GM12878 (cell line): ENCODE results near the gene CCSER1. TPM values are rescaled to one million over a fixed set of nuclear protein-coding genes. Genes with fewer than 3 reads are reported as not detected.

ENCODE experiments used
- ATAC-seq: fragments of 200-7000 bp; cut with Tn5 transposase; 3 replicates; pipeline ENCODE4 v1.9.1; 2020; ENCODE audit warnings: mild to moderate bottlenecking, moderate library complexity
- BruUV-seq: library from RNA; stranded (reverse); fragments of 400-500 nt; replicated peaks from 2 replicates; lab custom pipeline; 2021; lab: Mats Ljungman, UMichigan
- CTCF ChIA-PET: fragments of 300-600 bp; sonication (Branson Sonifier 250); formaldehyde crosslinking; extraction: SDS; loops from one replicate; lab custom pipeline; 2021; ENCODE audit warnings: inconsistent platforms; lab: Yijun Ruan, JAX
- POLR2A ChIA-PET: fragments of 350-600 bp; formaldehyde crosslinking; extraction: SDS; loops from one replicate; lab custom pipeline; 2021; ENCODE audit warnings: inconsistent platforms; lab: Charles Lee
- RAD21 ChIA-PET: fragments of 300-600 bp; sonication (Branson Sonifier 250); formaldehyde crosslinking; loops from one replicate; lab custom pipeline; 2023; ENCODE audit warnings: antibody characterized with exemption; ENCODE audit not compliant: unreplicated experiment; lab: Charles Lee
- SMC1A ChIA-PET: fragments of 300-600 bp; sonication (Branson Sonifier 250); formaldehyde crosslinking; loops from one replicate; lab custom pipeline; 2023; ENCODE audit not compliant: unreplicated experiment, uncharacterized antibody; lab: Charles Lee
- DNase-seq: peaks from one replicate; pipeline ENCODE4 v3.0.0-alpha.2; 2011; ENCODE audit warnings: low read depth, low spot score
- FAIRE-seq: peaks from 3 replicates; lab custom pipeline; 2011; peaks lifted over from hg19 to GRCh38; lab: Jason Lieb, UNC
- H2AFZ ChIP-seq: 2 replicates; pipeline ENCODE4 v1.6.0; 2011; ENCODE audit warnings: low read depth, low read length, control low read depth; ENCODE audit not compliant: control insufficient read depth
- H3K27ac ChIP-seq: 2 replicates; pipeline ENCODE4 v1.5.1; 2011; ENCODE audit warnings: control low read depth; ENCODE audit not compliant: control insufficient read depth, insufficient read depth
- H3K27me3 ChIP-seq, 2 experiments: replicated peaks in 1 of 2; 2 replicates each; pipeline versions ENCODE4 v1.6.0 to v1.6.1; 2011; ENCODE audit warnings: low read length in 1 of 2; ENCODE audit not compliant: control insufficient read depth in 2 of 2, insufficient read depth in 2 of 2
- H3K36me3 ChIP-seq, 2 experiments: 2 replicates each; pipeline ENCODE4 v1.5.1; 2011; ENCODE audit warnings: low read length in 1 of 2; ENCODE audit not compliant: control insufficient read depth in 2 of 2, insufficient read depth in 2 of 2
- H3K4me1 ChIP-seq: 2 replicates; pipeline ENCODE4 v1.6.1; 2011; ENCODE audit warnings: mild to moderate bottlenecking, low read length, moderate library complexity, mixed read lengths; ENCODE audit not compliant: control insufficient read depth, insufficient read depth
- H3K4me2 ChIP-seq: 2 replicates; pipeline ENCODE4 v1.6.0; 2011; ENCODE audit warnings: control low read depth; ENCODE audit not compliant: control insufficient read depth, insufficient read depth
- H3K4me3 ChIP-seq: fragments of 200-600 bp; sonication (generic); 2 replicates; pipeline ENCODE4 v1.5.1; 2016
- H3K79me2 ChIP-seq: 2 replicates; pipeline ENCODE4 v1.6.0; 2011; ENCODE audit warnings: low read length; ENCODE audit not compliant: control insufficient read depth, insufficient read depth
- H3K9ac ChIP-seq: 2 replicates; pipeline ENCODE4 v1.8.0; 2011; ENCODE audit warnings: low read length, control low read depth, mixed read lengths; ENCODE audit not compliant: control insufficient read depth, insufficient read depth
- H3K9me3 ChIP-seq: replicated peaks from 3 replicates; pipeline ENCODE4 v1.5.1; 2011; ENCODE audit warnings: mild to moderate bottlenecking, low read length; ENCODE audit not compliant: control insufficient read depth, insufficient read depth
- H4K20me1 ChIP-seq: 2 replicates; pipeline ENCODE4 v1.6.0; 2011; ENCODE audit not compliant: control insufficient read depth, insufficient read depth
- ATF2 ChIP-seq: IDR thresholded peaks from 2 replicates; pipeline ENCODE4 v1.6.1; 2012; ENCODE audit warnings: low read length, inconsistent platforms
- DPF2 ChIP-seq: fragments of 450-650 bp; IDR thresholded peaks from 2 replicates; pipeline ENCODE4 v1.6.1; 2017; ENCODE audit warnings: mild to moderate bottlenecking
- EED ChIP-seq: sonication (generic); IDR thresholded peaks from 2 replicates; pipeline ENCODE4 v1.6.1; 2016; ENCODE audit warnings: antibody characterized with exemption, low read depth
- ETV6 ChIP-seq, 2 experiments: fragments of 450-650 bp in 1 of 2; IDR thresholded peaks in 1 of 2; conservative IDR thresholded peaks in 1 of 2; 2 replicates each; pipeline ENCODE4 v1.6.1; 2014; ENCODE audit warnings: antibody characterized with exemption in 1 of 2, borderline replicate concordance in 1 of 2, low read depth in 1 of 2, mild to moderate bottlenecking in 1 of 2, moderate library complexity in 1 of 2
- JUNB ChIP-seq: IDR thresholded peaks from 2 replicates; pipeline ENCODE4 v1.6.1; 2016; ENCODE audit warnings: antibody characterized with exemption, mild to moderate bottlenecking
- MEF2A ChIP-seq: IDR thresholded peaks from 2 replicates; pipeline ENCODE4 v1.6.1; 2011; ENCODE audit warnings: low read depth, mild to moderate bottlenecking, low read length, moderate library complexity; ENCODE audit not compliant: insufficient read depth
- NFIC ChIP-seq: IDR thresholded peaks from 2 replicates; pipeline ENCODE4 v1.6.1; 2012; ENCODE audit warnings: low read depth, mild to moderate bottlenecking, inconsistent platforms, low read length, moderate library complexity
- RFX5 ChIP-seq: IDR thresholded peaks from 2 replicates; pipeline ENCODE4 v1.6.1; 2011; ENCODE audit warnings: low read depth, low read length, improper control_type of control experiment
- ZNF687 ChIP-seq: fragments of 450-650 bp; IDR thresholded peaks from 2 replicates; pipeline ENCODE4 v1.6.1; 2017; ENCODE audit warnings: mild to moderate bottlenecking, moderate library complexity
- WGBS: methylation state at CpG from one replicate; pipeline ENCODE4 v1.1.6; 2016; ENCODE audit warnings: low lambda C conversion rate; ENCODE audit not compliant: insufficient replicate concordance, insufficient coverage; ENCODE audit errors: missing lambda C conversion rate; 5-methylcytosine and 5-hydroxymethylcytosine counted together
- in situ Hi-C: fragments of 300-500 bp; cut with MboI; formaldehyde crosslinking; loops from 9 replicates; pipeline ENCODE4 v1.14.3; 2018; ENCODE audit warnings: mixed read lengths
- intact Hi-C: fragments of 100-400 bp; cut with micrococcal nuclease; formaldehyde crosslinking; loops from one replicate; pipeline ENCODE4 v1.14.2; 2022; ENCODE audit not compliant: unreplicated experiment
- polyA plus RNA-seq, 11 experiments: library from polyadenylated mRNA; depleted of rRNA in 4 of 11; unstranded in 6 of 11; stranded (reverse) in 5 of 11; fragments of >200 nt; fragmentation: Nextera tagmentation in 4 of 11; fragmentation: Illumina TruSeq in 1 of 11; extraction: Ambion mirVana in 4 of 11; extraction: Trizol in 1 of 11; gene quantifications; 1 replicate in 1 of 11; 2 replicates in 10 of 11; pipeline versions ENCODE4 v1.2.1 to v1.2.3, GENCODE V29; 2011 to 2016; ENCODE audit warnings: inconsistent platforms in 2 of 11, missing spikeins in 2 of 11, low read depth in 1 of 11
- total RNA-seq, 4 experiments: library from RNA; depleted of rRNA in 3 of 4; stranded (reverse); fragments of >200 nt in 3 of 4; fragmentation: Illumina TruSeq in 1 of 4; extraction: Trizol in 1 of 4; gene quantifications; 2 replicates each; pipeline versions ENCODE4 v1.2.1 to v1.2.3, GENCODE V29; 2013 to 2021

Gene CCSER1
- total and polyA plus RNA-seq, 10 of the 15 experiments (the other 5 are each of a cell fraction or from before 2014, with no cell fraction given) = 0.22 to 2.7 (median 1.0) TPM

GRCh38 chr4:90120815-90121214 is 6.4 kb upstream of the CCSER1 start:
- no peak for FAIRE-seq
- H4K20me1 ChIP-seq = no peaks in the 10 kb centered on the region
- H3K4me2 ChIP-seq = no peak overlapping the region
- SMC1A ChIA-PET = interaction anchor here (1.1 kb wide), 1 partner anchor 57 kb away, joined by 3 read pairs; no protein-coding TSS in a partner anchor
- in situ Hi-C loops (no loop called here), intact Hi-C loops (loop anchor here (2.0 kb wide), 1 partner anchor 172 kb away; no protein-coding TSS in a partner anchor)
- 5% methylated on average over 1 of the region's 1 CpG for WGBS
- no peak overlapping the region for H3K27ac ChIP-seq
- POLR2A ChIA-PET = no interaction called here
- H2AFZ ChIP-seq = no peak overlapping the region
- no TSS peak for BruUV-seq
- ATAC-seq = no peak
- H3K4me3 ChIP-seq = no peak overlapping the region
- TF ChIP-seq ETV6 (conservative IDR thresholded peaks at IDR 0.05 in 1 of 2, IDR thresholded peaks at IDR 0.05 in 1 of 2; ENCODE audit: borderline replicate concordance in 1 of 2, low read depth in 1 of 2) (no peak), DPF2 (no peak)
- H3K27me3 ChIP-seq = no peaks in the 10 kb centered on the region
- CTCF ChIA-PET = interaction anchor here (1.6 to 2.0 kb wide), 2 partner anchors 15 to 172 kb away, joined by 5 to 14 read pairs; no protein-coding TSS in a partner anchor
- H3K4me1 ChIP-seq = peaks cover 21% of the 10 kb centered on the region
- H3K9ac ChIP-seq = no peak overlapping the region
- RAD21 ChIA-PET = interaction anchor here (1.5 kb wide), 1 partner anchor 172 kb away, joined by 5 read pairs; no protein-coding TSS in a partner anchor
- no peaks in the 10 kb centered on the region for H3K36me3 ChIP-seq
- no peaks in the 10 kb centered on the region for H3K9me3 ChIP-seq
- H3K79me2 ChIP-seq = no peaks in the 10 kb centered on the region
- no peak for DNase-seq

- Histone ChIP-seq H3K79me2 (no peaks in the 10 kb centered on the region), H3K4me3 (no peak overlapping the region), H3K27ac (no peak overlapping the region), H3K36me3 (no peaks in the 10 kb centered on the region), H2AFZ (no peak overlapping the region)
- in situ Hi-C loops (no loop called here), intact Hi-C loops (loop anchor here (2.0 kb wide), 1 partner anchor 171 kb away; no protein-coding TSS in a partner anchor)
- ChIA-PET POLR2A (no interaction called here), RAD21 (no interaction called here), SMC1A (no interaction called here)
- TF ChIP-seq JUNB (peak; percentile 55), NFIC (peak; percentile 71; the same call in 1 of the 2 replicates), RFX5 (no peak), MEF2A (peak; percentile 65), ZNF687 (no peak), EED (no peak), ATF2 (peak; percentile 48; the same call in 1 of the 2 replicates)
- TF ChIP-seq, all 136 proteins: peak for 4
- BruUV-seq = no TSS peak
- Histone ChIP-seq H3K4me2 (peak overlapping the region; percentile 30; the same call in 1 of the 2 replicates), H4K20me1 (no peaks in the 10 kb centered on the region), H3K27me3 (no peaks in the 10 kb centered on the region), H3K9me3 (no peaks in the 10 kb centered on the region), H3K4me1 (peaks cover 21% of the 10 kb centered on the region), H3K9ac (no peak overlapping the region)
- 0% methylated on average over 3 of the region's 3 CpGs for WGBS
- no peak for FAIRE-seq
- no peak; the same call in 2 of the 3 replicates for ATAC-seq
- DNase-seq = no peak
- CTCF ChIA-PET = interaction anchor here (0.7 to 1.6 kb wide), 3 partner anchors 14 to 174 kb away, joined by 3 to 5 read pairs (median 3); no protein-coding TSS in a partner anchor
Measured at GRCh38 chr4:90121676-90122354, 5.4 kb upstream of the CCSER1 start.
